Prostate gland (tissue), 2 donors: ENCODE results near the gene STRA8.

Experiments used
- POLR2A ChIP-seq: fragments of 450-650 bp; IDR thresholded peaks from one replicate; pipeline ENCODE4 v1.6.1; 2016; ENCODE audit warnings: antibody characterized with exemption, mild to moderate bottlenecking
- POLR2AphosphoS5 ChIP-seq: sonication (generic); formaldehyde crosslinking; IDR thresholded peaks from one replicate; pipeline ENCODE4 v1.6.1; 2017; ENCODE audit warnings: antibody characterized with exemption
- TF ChIP-seq, protein P1 (sequence below), 4 experiments: fragments of 200-600 bp in 2 of 4; fragments of 450-650 bp in 2 of 4; sonication (generic) in 2 of 4; IDR thresholded peaks; 1 replicate in 3 of 4; 2 replicates in 1 of 4; pipeline ENCODE4 v1.5.1; 2016 to 2019; ENCODE audit warnings: antibody characterized with exemption in 4 of 4, mild to moderate bottlenecking in 2 of 4, moderate library complexity in 2 of 4

DNA sequence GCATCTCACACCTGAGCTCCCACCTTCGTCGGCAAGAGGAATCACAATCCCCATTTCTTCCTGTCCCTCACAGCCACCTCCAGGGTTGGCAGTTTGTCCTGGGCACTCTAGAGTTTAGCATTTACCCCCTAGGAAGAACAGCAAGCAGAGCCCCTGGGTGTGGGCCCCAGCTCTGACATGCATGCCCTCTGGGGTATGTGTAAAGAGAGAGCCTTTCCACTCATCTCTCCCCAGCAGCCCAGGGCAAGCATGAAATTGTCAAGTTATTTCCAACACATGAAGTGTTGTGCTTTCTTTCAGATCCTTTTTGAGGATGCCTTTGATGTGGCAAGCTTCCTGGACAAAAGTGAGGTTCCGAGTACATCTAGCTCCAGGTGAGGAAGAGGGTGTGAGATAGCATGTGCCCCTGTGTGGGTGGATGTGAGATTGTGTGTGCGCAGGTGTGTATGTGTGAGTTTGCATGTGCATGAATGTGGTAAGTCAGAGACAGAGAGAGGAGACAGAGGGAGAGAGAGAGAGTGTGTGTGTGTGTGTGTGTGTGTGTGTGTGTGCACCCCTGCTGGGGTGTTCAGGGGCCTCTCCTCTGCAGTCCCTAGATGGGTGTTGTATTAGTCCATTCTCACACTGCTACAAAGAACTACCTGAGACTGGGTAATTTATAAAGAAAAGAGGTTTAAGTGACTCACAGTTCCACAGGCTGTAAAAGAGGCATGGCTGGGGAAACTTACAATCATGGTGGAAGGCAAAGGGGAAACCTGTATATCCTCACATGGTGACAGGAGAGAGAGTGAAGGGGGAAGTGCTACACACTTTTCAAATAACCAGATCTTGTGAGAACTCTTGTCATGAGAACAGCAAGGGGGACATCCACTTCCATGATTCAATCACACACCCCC is 18.1 kb downstream of the STRA8 start:
- TF ChIP-seq, protein P1, sequence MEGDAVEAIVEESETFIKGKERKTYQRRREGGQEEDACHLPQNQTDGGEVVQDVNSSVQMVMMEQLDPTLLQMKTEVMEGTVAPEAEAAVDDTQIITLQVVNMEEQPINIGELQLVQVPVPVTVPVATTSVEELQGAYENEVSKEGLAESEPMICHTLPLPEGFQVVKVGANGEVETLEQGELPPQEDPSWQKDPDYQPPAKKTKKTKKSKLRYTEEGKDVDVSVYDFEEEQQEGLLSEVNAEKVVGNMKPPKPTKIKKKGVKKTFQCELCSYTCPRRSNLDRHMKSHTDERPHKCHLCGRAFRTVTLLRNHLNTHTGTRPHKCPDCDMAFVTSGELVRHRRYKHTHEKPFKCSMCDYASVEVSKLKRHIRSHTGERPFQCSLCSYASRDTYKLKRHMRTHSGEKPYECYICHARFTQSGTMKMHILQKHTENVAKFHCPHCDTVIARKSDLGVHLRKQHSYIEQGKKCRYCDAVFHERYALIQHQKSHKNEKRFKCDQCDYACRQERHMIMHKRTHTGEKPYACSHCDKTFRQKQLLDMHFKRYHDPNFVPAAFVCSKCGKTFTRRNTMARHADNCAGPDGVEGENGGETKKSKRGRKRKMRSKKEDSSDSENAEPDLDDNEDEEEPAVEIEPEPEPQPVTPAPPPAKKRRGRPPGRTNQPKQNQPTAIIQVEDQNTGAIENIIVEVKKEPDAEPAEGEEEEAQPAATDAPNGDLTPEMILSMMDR (IDR thresholded peaks at IDR 0.05), result no peak
- TF ChIP-seq POLR2A (no peak), POLR2AphosphoS5 (no peak)
